Bronchial epithelial cell (primary cell): Measurements from ENCODE around the gene MCM10. TPM values are rescaled to one million over a fixed set of nuclear protein-coding genes. Genes with fewer than 3 reads are reported as not detected.
"Not testable (repeated sequence)": the region's sequence is repeated elsewhere in the genome, so short reads cannot be mapped to it uniquely, and the experiment has no call there.

Experiments
- DNase-seq: peaks from one replicate; pipeline ENCODE4 v3.0.0-alpha.2; 2010; ENCODE audit warnings: low read depth
- FAIRE-seq: peaks from 2 replicates; lab custom pipeline; 2011; peaks lifted over from hg19 to GRCh38; lab: Jason Lieb, UNC
- H3K27me3 ChIP-seq: 2 replicates; pipeline ENCODE4 v1.5.1; 2011; ENCODE audit warnings: low read length; ENCODE audit not compliant: control insufficient read depth, insufficient read depth
- H3K36me3 ChIP-seq: 2 replicates; pipeline ENCODE4 v1.5.1; 2011; ENCODE audit warnings: low read length; ENCODE audit not compliant: control insufficient read depth, insufficient read depth
- H3K4me3 ChIP-seq: 2 replicates; pipeline ENCODE4 v1.5.1; 2011; ENCODE audit warnings: mild to moderate bottlenecking, low read depth, low read length, control low read depth
- total RNA-seq: library from RNA; depleted of rRNA; stranded (reverse); fragments of >200 nt; gene quantifications from 2 replicates; pipeline ENCODE4 v1.2.1, GENCODE V29; 2014
- TF ChIP-seq, protein P1 (sequence below): IDR thresholded peaks from 2 replicates; pipeline ENCODE4 v1.5.1; 2011; ENCODE audit warnings: mild to moderate bottlenecking, moderate library complexity, low read length, control low read depth, inconsistent platforms; ENCODE audit not compliant: insufficient read depth, severe bottlenecking

MCM10 gene
- total RNA-seq, 1 donor from 2014 or later: under 0.01 TPM

DNA sequence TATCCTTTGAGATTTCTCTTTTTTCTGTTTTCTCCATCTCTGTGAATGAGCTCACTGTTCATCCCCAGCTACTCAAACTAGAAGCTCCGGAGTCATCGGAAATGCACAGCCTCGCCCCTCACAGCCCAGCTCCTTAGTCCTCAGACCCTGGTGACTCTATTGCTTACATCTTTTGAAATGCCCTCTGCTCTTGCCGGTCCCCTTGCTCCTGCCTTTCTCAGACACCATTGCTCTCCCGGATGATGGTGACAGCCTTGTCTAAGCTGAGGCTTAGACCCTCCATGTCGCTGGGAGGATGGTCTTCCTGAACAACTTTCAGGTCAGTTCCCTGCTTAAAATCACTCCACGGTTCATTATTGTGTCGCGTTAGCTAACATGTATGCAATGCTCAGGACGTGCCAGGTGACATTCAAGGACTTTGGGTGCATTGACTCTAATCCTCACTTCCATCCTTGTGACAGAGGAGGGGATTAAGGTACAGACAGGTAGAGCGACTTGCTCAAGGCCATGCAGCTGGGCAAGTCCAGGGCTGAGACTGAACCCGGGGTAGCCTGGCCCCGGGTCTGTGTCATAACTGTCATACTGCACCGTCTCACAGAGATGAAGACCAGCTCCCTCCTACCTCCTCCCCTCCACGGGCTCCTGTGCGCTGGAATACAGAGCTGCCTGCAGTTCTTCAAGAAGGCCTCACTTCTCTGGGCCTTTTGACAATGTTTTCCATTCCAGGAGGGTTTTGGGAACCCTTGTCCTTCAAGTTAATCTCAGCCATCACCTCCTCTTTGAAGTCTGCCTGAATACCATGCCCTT lies 77.1 kb downstream of the MCM10 start:
- FAIRE-seq (no peak), DNase-seq (no peak)
- Histone ChIP-seq H3K36me3 (no peaks in the 10 kb centered on the region), H3K27me3 (peaks cover 2% of the 10 kb centered on the region), H3K4me3 (no peak overlapping the region)
- TF ChIP-seq, protein P1, sequence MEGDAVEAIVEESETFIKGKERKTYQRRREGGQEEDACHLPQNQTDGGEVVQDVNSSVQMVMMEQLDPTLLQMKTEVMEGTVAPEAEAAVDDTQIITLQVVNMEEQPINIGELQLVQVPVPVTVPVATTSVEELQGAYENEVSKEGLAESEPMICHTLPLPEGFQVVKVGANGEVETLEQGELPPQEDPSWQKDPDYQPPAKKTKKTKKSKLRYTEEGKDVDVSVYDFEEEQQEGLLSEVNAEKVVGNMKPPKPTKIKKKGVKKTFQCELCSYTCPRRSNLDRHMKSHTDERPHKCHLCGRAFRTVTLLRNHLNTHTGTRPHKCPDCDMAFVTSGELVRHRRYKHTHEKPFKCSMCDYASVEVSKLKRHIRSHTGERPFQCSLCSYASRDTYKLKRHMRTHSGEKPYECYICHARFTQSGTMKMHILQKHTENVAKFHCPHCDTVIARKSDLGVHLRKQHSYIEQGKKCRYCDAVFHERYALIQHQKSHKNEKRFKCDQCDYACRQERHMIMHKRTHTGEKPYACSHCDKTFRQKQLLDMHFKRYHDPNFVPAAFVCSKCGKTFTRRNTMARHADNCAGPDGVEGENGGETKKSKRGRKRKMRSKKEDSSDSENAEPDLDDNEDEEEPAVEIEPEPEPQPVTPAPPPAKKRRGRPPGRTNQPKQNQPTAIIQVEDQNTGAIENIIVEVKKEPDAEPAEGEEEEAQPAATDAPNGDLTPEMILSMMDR: no peak

DNA sequence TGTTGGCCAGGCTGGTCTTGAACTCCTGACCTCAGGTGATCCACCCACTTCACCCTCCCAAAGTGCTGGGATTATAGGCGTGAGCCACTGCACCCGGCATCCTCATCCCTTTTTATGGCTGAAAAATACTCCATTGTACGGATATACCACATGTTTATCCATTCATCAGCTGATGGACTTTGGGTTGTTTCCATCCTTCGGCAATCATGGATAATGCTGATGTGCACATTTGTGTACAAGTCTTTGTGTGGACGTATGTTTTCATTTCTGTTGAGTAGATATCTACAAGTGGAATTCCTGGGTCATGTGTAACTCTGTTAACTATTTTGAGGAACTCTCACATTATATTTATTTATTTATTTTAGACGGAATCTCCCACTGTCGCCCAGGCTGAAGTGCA lies 78.6 kb downstream of the MCM10 start:
- no peak for DNase-seq
- FAIRE-seq: no peak
- TF ChIP-seq, protein P1: no peak
- Histone ChIP-seq H3K27me3 (peaks cover 2% of the 10 kb centered on the region), H3K36me3 (no peaks in the 10 kb centered on the region), H3K4me3 (no peak overlapping the region)

DNA sequence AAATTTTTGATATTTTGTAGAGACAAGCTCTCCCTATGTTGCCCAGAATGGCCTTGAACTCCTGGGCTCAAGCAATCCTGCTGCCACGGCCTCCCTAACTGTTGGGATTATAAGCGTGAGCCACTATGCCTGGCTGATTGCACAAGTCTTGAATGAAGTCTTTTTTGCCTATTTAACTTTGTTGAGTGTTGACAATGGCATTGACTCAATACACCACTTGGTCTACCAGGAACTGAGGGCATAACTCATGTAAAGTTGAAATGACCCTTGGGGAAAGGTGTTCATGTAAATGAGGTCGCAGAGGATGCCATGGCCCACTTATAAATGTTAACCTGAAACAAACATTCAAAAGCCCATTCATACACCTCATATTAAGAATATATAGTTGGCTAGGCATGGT lies 80.3 kb downstream of the MCM10 start:
- TF ChIP-seq, protein P1: no peak
- Histone ChIP-seq H3K27me3 (peaks cover 2% of the 10 kb centered on the region), H3K4me3 (no peak overlapping the region), H3K36me3 (no peaks in the 10 kb centered on the region)
- FAIRE-seq (no peak), DNase-seq (no peak)

DNA sequence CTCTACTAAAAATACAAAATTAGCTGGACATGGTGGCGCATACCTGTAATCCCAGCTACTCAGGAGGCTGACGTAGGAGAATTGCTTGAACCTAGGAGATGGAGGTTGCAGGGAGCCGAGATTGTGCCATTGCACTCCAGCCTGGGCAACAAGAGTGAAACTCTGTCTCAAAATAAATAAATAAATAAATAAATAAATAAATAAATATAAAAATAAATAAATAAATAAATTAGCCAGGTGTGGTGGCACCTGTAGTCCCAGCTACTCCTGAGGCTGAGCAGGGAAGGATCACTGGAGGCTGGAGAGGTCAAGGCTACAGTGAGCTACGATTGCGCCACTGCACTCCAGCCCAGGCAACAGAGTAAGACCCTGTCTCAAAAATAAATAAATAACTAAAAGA lies 80.9 kb downstream of the MCM10 start:
- H3K36me3 ChIP-seq, H3K27me3 ChIP-seq, FAIRE-seq, H3K4me3 ChIP-seq, DNase-seq: not testable (repeated sequence)

DNA sequence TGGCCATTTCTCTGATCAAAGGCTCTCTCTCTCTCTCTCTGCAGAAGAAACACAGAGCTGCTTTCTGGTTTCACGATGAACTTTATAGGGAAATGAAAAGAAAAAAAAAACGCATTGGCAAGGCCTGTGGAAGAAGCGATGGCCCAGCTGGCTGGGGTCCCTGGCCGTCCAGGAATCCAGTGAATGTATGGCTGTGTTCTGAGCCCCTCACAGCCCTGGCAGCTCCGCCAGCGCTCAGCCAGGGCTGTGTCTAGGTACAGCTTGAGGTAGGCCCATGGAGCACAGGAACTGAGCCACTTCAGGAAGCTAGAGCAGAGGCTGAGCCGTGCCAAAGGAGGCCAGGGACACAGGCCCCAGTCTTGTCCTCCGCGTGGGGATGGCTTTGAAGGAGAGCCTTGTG lies 85.9 kb downstream of the MCM10 start:
- Histone ChIP-seq H3K27me3 (no peaks in the 10 kb centered on the region), H3K36me3 (no peaks in the 10 kb centered on the region), H3K4me3 (no peak overlapping the region)
- no peak for FAIRE-seq
- DNase-seq: no peak
- TF ChIP-seq, protein P1: no peak

DNA sequence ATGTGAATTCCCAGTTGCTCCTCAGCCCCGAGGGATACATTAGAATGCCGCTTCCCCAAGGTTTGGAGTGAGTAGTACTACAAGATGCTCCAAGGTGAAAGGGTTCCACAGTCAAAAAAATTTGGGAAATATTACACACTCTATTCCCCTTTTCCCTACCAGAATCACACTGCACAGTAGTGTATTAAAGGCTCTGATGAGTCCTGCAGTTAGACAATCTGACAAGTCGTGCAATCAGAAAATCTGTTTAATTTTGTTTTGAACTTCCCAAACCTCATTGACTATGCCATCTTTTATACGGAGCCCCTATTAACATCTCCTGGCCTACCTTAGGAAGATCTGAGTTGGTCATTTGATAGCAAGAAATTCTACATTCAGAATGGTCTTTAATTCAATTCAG lies 86.4 kb downstream of the MCM10 start:
- H3K27me3 ChIP-seq: no peaks in the 10 kb centered on the region
- TF ChIP-seq, protein P1: no peak
- no peaks in the 10 kb centered on the region for H3K36me3 ChIP-seq
- no peak overlapping the region for H3K4me3 ChIP-seq
- FAIRE-seq: no peak
- no peak for DNase-seq
